OCI-LY3 (cell line): ENCODE measurements around the gene SPAG6.

Experiments
- CTCF ChIP-seq: fragments of 200-600, 300-600 bp; sonication (generic); IDR thresholded peaks from 2 replicates; pipeline ENCODE4 v1.5.1; 2014; ENCODE audit warnings: antibody characterized with exemption, low read length, low read depth
- EZH2phosphoT487 ChIP-seq: fragments of 200-600 bp; shearing (Covaris generic); IDR thresholded peaks from 2 replicates; pipeline ENCODE4 v1.6.1; 2018; ENCODE audit warnings: antibody characterized with exemption, mixed run types, low read depth

- TF ChIP-seq CTCF (no peak), EZH2phosphoT487 (no peak)
Observed at GRCh38 chr10:22374489-22375126, 29.3 kb downstream of the SPAG6 start.
